A549 (cell line): ENCODE measurements around the gene CLEC1A. TPM values are rescaled to one million over a fixed set of nuclear protein-coding genes. Genes with fewer than 3 reads are reported as not detected.

Source experiments
- ATAC-seq, 2 experiments: fragments of 200-7000 bp in 1 of 2; fragments of >200 bp in 1 of 2; cut with Nextera tagmentation in 1 of 2; cut with Tn5 transposase in 1 of 2; 3 replicates each; pipeline versions ENCODE4 v1.8.0 to v1.9.1; 2018 to 2020; ENCODE audit warnings: mild to moderate bottlenecking in 1 of 2, moderate library complexity in 1 of 2
- CTCF ChIA-PET: fragments of 300-600 bp; sonication (Branson Sonifier 250); formaldehyde crosslinking; extraction: SDS; loops from one replicate; lab custom pipeline; 2021; ENCODE audit warnings: antibody characterized with exemption, inconsistent platforms; lab: Yijun Ruan, JAX
- POLR2A ChIA-PET: fragments of 350-600 bp; formaldehyde crosslinking; extraction: SDS; loops from one replicate; lab custom pipeline; 2021; ENCODE audit warnings: antibody characterized with exemption, inconsistent platforms; lab: Yijun Ruan, JAX
- DNase-seq, 2 experiments: peaks; one replicate each; pipeline versions ENCODE4 v3.0.0 to v3.0.0-alpha.2; 2011 to 2016; ENCODE audit warnings: low read depth in 1 of 2, low spot score in 1 of 2
- FAIRE-seq: peaks from 2 replicates; lab custom pipeline; 2011; peaks lifted over from hg19 to GRCh38; lab: Jason Lieb, UNC
- H3K27ac ChIP-seq, 2 experiments: fragments of >200 bp; sonication (Bioruptor Twin); formaldehyde crosslinking; 3 replicates each; pipeline ENCODE4 v1.5.1; 2016 to 2017
- H3K4me1 ChIP-seq: fragments of >200 bp; sonication (Bioruptor Twin); formaldehyde crosslinking; 3 replicates; pipeline ENCODE4 v1.6.1; 2016
- H3K4me2 ChIP-seq: fragments of >200 bp; sonication (Bioruptor Twin); formaldehyde crosslinking; 3 replicates; pipeline ENCODE4 v1.6.1; 2016
- H3K4me3 ChIP-seq: fragments of >200 bp; sonication (Bioruptor Twin); formaldehyde crosslinking; 3 replicates; pipeline ENCODE4 v1.5.1; 2016
- H3K9me3 ChIP-seq: fragments of >200 bp; sonication (Bioruptor Twin); formaldehyde crosslinking; 3 replicates; pipeline ENCODE4 v1.6.1; 2016
- ATOH8 ChIP-seq: fragments of 250-450 bp; sonication (Bioruptor Pico); IDR thresholded peaks from 2 replicates; pipeline ENCODE4 v1.5.0; 2020; ENCODE audit warnings: low read depth, mild to moderate bottlenecking, moderate library complexity
- BHLHE40 ChIP-seq: IDR thresholded peaks from 2 replicates; pipeline ENCODE4 v1.6.1; 2012; ENCODE audit warnings: low read depth, low read length, inconsistent platforms
- CBX8 ChIP-seq: fragments of 200-600 bp; sonication (generic); IDR thresholded peaks from 2 replicates; pipeline ENCODE4 v1.6.1; 2016
- CEBPB ChIP-seq, 2 experiments: fragments of >200 bp in 1 of 2; sonication (Bioruptor Twin) in 1 of 2; formaldehyde crosslinking in 1 of 2; IDR thresholded peaks; 2 replicates each; pipeline ENCODE4 v1.6.1; 2012 to 2016
- CHD4 ChIP-seq: fragments of 200-600 bp; sonication (generic); IDR thresholded peaks from 2 replicates; pipeline ENCODE4 v1.6.1; 2016; ENCODE audit warnings: antibody characterized with exemption, mild to moderate bottlenecking, borderline replicate concordance
- CTCF ChIP-seq: fragments of >200 bp; sonication (Bioruptor Twin); formaldehyde crosslinking; IDR thresholded peaks from 3 replicates; pipeline ENCODE4 v1.5.1; 2016
- FOXS1 ChIP-seq: fragments of 250-450 bp; sonication (Bioruptor Pico); IDR thresholded peaks from 2 replicates; pipeline ENCODE4 v1.5.0; 2020; ENCODE audit warnings: mild to moderate bottlenecking, moderate library complexity
- GATA3 ChIP-seq: IDR thresholded peaks from 2 replicates; pipeline ENCODE4 v1.6.1; 2012; ENCODE audit warnings: borderline replicate concordance
- HES2 ChIP-seq: fragments of >200 bp; sonication (Bioruptor Twin); formaldehyde crosslinking; IDR thresholded peaks from 2 replicates; pipeline ENCODE4 v1.6.1; 2016
- JUN ChIP-seq, 2 experiments: fragments of >200 bp; sonication (Bioruptor Twin); formaldehyde crosslinking; IDR thresholded peaks; 2 replicates in 1 of 2; 3 replicates in 1 of 2; pipeline ENCODE4 v1.6.1; 2016 to 2017
- KDM1A ChIP-seq: fragments of 200-600 bp; sonication (generic); IDR thresholded peaks from 2 replicates; pipeline ENCODE4 v1.6.1; 2016; ENCODE audit warnings: low read depth, mild to moderate bottlenecking
- MAFK ChIP-seq: fragments of 450-650 bp; IDR thresholded peaks from 2 replicates; pipeline ENCODE4 v1.6.1; 2014; ENCODE audit not compliant: partially characterized antibody
- MAX ChIP-seq: IDR thresholded peaks from 2 replicates; pipeline ENCODE4 v1.6.1; 2012
- NFE2L2 ChIP-seq: fragments of 150-350 bp; conservative IDR thresholded peaks from 2 replicates; pipeline ENCODE4 v1.6.1; 2014; ENCODE audit warnings: low read length
- NR3C1 ChIP-seq: fragments of >200 bp; sonication (Bioruptor Twin); formaldehyde crosslinking; IDR thresholded peaks from 3 replicates; pipeline ENCODE4 v1.6.1; 2017
- PBX3 ChIP-seq: IDR thresholded peaks from 2 replicates; pipeline ENCODE4 v1.6.1; 2012
- RAD21 ChIP-seq, 2 experiments: fragments of >200 bp in 1 of 2; sonication (Bioruptor Twin) in 1 of 2; formaldehyde crosslinking in 1 of 2; IDR thresholded peaks in 1 of 2; conservative IDR thresholded peaks in 1 of 2; 2 replicates in 1 of 2; 3 replicates in 1 of 2; pipeline ENCODE4 v1.6.1; 2012 to 2018; ENCODE audit warnings: inconsistent platforms in 1 of 2
- RNF2 ChIP-seq: fragments of 200-600 bp; sonication (generic); IDR thresholded peaks from 2 replicates; pipeline ENCODE4 v1.6.1; 2016; ENCODE audit warnings: low read depth, mild to moderate bottlenecking, antibody characterized with exemption, moderate library complexity, borderline replicate concordance
- SREBF2 ChIP-seq: fragments of 450-650 bp; IDR thresholded peaks from 2 replicates; pipeline ENCODE4 v1.6.1; 2014; ENCODE audit warnings: mild to moderate bottlenecking, moderate library complexity
- TP53 ChIP-seq: fragments of 250-450 bp; sonication (Bioruptor Pico); IDR thresholded peaks from 2 replicates; pipeline ENCODE4 v1.5.0; 2021; ENCODE audit warnings: mild to moderate bottlenecking, moderate library complexity
- ZNF302 ChIP-seq: fragments of 250-450 bp; sonication (Bioruptor Pico); IDR thresholded peaks from 2 replicates; pipeline ENCODE4 v1.9.0; 2021; ENCODE audit warnings: inconsistent platforms, mild to moderate bottlenecking, moderate library complexity
- ZSCAN20 ChIP-seq: fragments of 250-450 bp; sonication (Bioruptor Pico); IDR thresholded peaks from 2 replicates; pipeline ENCODE4 v1.8.0; 2022; ENCODE audit warnings: mild to moderate bottlenecking, moderate library complexity
- WGBS: methylation state at CpG from one replicate; pipeline ENCODE4 v1.1.6; 2017; ENCODE audit errors: missing lambda C conversion rate; 5-methylcytosine and 5-hydroxymethylcytosine counted together
- polyA plus RNA-seq, 4 experiments: library from polyadenylated mRNA; depleted of rRNA in 3 of 4; stranded (reverse); fragments of >200 nt; fragmentation: RNase III in 1 of 4; extraction: RNeasy Plus Mini Kit Qiagen cat#74134 plus additional on column Dnase treatment in 1 of 4; gene quantifications; 2 replicates in 3 of 4; 3 replicates in 1 of 4; pipeline ENCODE4 v1.2.3, GENCODE V29; 2011 to 2017
- TF ChIP-seq, protein P1 (sequence below): IDR thresholded peaks from 2 replicates; pipeline ENCODE4 v1.6.1; 2012; ENCODE audit warnings: low read depth, borderline replicate concordance
- TF ChIP-seq, protein P2 (sequence below): fragments of >200 bp; sonication (Bioruptor Twin); formaldehyde crosslinking; IDR thresholded peaks from 3 replicates; pipeline ENCODE4 v1.6.1; 2016

CLEC1A gene
- polyA plus RNA-seq, 2 of the 4 experiments (the other 2 are of a cell fraction) = 0.06 TPM; not detected in 1

GRCh38 chr12:10067264-10067663 lies 31.5 kb downstream of the CLEC1A start:
- DNase-seq = no peak

DNA sequence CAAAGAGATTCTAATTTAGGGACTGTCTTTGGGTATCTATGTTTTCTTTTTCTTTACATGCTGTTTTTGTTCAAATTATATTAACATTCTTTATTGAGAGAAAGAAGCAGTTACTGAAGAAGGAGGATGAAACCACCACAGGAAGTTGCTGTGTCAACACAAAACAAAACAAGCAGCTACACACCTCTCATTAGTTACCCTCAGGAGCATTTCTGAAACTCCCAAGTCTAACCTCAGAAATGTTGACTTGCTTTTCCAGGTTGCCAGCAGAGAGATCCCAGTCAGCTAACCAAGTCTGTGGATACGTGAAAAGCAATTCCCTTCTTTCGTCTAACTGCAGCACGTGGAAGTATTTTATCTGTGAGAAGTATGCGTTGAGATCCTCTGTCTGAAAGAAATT lies 33.5 kb downstream of the CLEC1A start:
- H3K4me2 ChIP-seq = no peak overlapping the region
- no peaks in the 10 kb centered on the region for H3K9me3 ChIP-seq
- ATAC-seq = no peak
- no peak for TF ChIP-seq TP53 (CRISPR knock-in tag)
- TF ChIP-seq JUN (IDR thresholded peaks at IDR 0.05) = no peak
- no peak for TF ChIP-seq SREBF2
- TF ChIP-seq NFE2L2 = no peak
- peak; percentile 10 for TF ChIP-seq MAFK
- TF ChIP-seq ATOH8 (CRISPR knock-in tag) = no peak
- no peaks in the 10 kb centered on the region for H3K4me1 ChIP-seq
- no peak overlapping the region for H3K27ac ChIP-seq
- H3K4me3 ChIP-seq = no peak overlapping the region
- ChIA-PET CTCF (no interaction called here), POLR2A (no interaction called here)
- WGBS = 73% methylated on average over 4 of the region's 4 CpGs
- no peak for FAIRE-seq
- DNase-seq = no peak

More at GRCh38 chr12:10067264-10067663, 31.5 kb downstream of the CLEC1A start:
- Histone ChIP-seq H3K4me2 (no peak overlapping the region), H3K4me3 (no peak overlapping the region), H3K4me1 (no peaks in the 10 kb centered on the region), H3K9me3 (no peaks in the 10 kb centered on the region), H3K27ac (no peak overlapping the region)
- WGBS = 36% methylated on average over 4 of the region's 4 CpGs
- ATAC-seq (no peak), FAIRE-seq (no peak)
- CTCF ChIA-PET = no interaction called here
- POLR2A ChIA-PET = no interaction called here
- TF ChIP-seq PBX3 = no peak
- no peak for TF ChIP-seq CBX8

DNA sequence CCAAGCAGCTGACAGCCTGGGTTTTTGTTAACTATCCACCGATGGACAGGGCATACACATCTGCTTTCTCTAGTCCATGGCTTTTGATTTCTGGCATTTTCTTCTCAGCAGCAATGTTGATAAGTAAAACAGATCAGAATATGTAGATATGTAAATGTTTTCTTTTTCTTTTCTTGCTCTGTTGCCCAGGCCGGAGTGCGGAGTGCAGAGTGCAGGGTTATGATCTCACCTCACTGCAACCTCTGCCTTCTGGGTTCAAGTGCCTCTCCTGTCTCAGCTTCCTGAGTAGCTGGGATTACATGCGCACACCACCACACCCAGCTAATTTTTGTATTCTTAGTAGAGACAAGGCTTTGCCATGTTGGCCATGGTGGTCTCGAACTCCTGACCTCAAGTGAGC lies 40.4 kb downstream of the CLEC1A start:
- Histone ChIP-seq H3K4me3 (no peak overlapping the region), H3K4me2 (no peak overlapping the region), H3K27ac (no peak overlapping the region), H3K9me3 (no peaks in the 10 kb centered on the region), H3K4me1 (no peaks in the 10 kb centered on the region)
- no peak for FAIRE-seq
- ChIA-PET POLR2A (no interaction called here), CTCF (interaction anchor here (0.9 to 1.3 kb wide), 2 partner anchors 26 to 44 kb away, joined by 3 read pairs; no protein-coding TSS in a partner anchor)
- ATAC-seq = no peak
- TF ChIP-seq KDM1A (no peak), ZSCAN20 (no peak), RNF2 (no peak), CEBPB (IDR thresholded peaks at IDR 0.05) (no peak), BHLHE40 (no peak), CHD4 (no peak), RAD21 (conservative IDR thresholded peaks at IDR 0.05 in 1 of 2, IDR thresholded peaks at IDR 0.05 in 1 of 2) (no peak), JUN (IDR thresholded peaks at IDR 0.05) (no peak), HES2 (no peak)
- TF ChIP-seq, protein P1, sequence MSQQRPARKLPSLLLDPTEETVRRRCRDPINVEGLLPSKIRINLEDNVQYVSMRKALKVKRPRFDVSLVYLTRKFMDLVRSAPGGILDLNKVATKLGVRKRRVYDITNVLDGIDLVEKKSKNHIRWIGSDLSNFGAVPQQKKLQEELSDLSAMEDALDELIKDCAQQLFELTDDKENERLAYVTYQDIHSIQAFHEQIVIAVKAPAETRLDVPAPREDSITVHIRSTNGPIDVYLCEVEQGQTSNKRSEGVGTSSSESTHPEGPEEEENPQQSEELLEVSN = no peak
- 59% methylated on average over 5 of the region's 5 CpGs for WGBS
- no peak for DNase-seq

- H3K4me3 ChIP-seq = no peak overlapping the region
- CTCF ChIA-PET = no interaction called here
- DNase-seq (no peak), FAIRE-seq (no peak), ATAC-seq (no peak)
- no peak overlapping the region for H3K4me2 ChIP-seq
- 28% methylated on average over 7 of the region's 7 CpGs for WGBS
- H3K9me3 ChIP-seq = peaks cover 7% of the 10 kb centered on the region; the same call in 1 of the 3 replicates
- POLR2A ChIA-PET = interaction anchor here (0.6 kb wide), 1 partner anchor 158 kb away, joined by 3 read pairs; no protein-coding TSS in a partner anchor
- H3K27ac ChIP-seq = no peak overlapping the region
- TF ChIP-seq SREBF2 (no peak), GATA3 (no peak), ZNF302 (CRISPR knock-in tag) (no peak), HES2 (no peak), TP53 (CRISPR knock-in tag) (no peak), NR3C1 (no peak), FOXS1 (CRISPR knock-in tag) (no peak), KDM1A (no peak), JUN (IDR thresholded peaks at IDR 0.05) (no peak), CTCF (no peak), MAX (no peak), RNF2 (no peak)
- TF ChIP-seq, protein P2, sequence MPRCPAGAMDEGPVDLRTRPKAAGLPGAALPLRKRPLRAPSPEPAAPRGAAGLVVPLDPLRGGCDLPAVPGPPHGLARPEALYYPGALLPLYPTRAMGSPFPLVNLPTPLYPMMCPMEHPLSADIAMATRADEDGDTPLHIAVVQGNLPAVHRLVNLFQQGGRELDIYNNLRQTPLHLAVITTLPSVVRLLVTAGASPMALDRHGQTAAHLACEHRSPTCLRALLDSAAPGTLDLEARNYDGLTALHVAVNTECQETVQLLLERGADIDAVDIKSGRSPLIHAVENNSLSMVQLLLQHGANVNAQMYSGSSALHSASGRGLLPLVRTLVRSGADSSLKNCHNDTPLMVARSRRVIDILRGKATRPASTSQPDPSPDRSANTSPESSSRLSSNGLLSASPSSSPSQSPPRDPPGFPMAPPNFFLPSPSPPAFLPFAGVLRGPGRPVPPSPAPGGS = no peak
- TF ChIP-seq, all 56 proteins: peak for 0
- no peaks in the 10 kb centered on the region for H3K4me1 ChIP-seq
Observed at GRCh38 chr12:10052193-10052913, 46.4 kb downstream of the CLEC1A start.
